Stimulated activated CD8-positive, alpha-beta memory T cell treated with anti-CD3 and anti-CD28 coated beads, Interleukin-7, amount 100 ng/mL, for 24 hours (primary cell): ENCODE measurements around the gene CRELD2.

Experiments
- DNase-seq: peaks from one replicate; pipeline ENCODE4 v3.0.0-alpha.2; 2020; ENCODE audit warnings: low read depth

The CRELD2 gene

GRCh38 chr22:49917974-49918910 lies at the start of gene CRELD2, which contains the start of gene ALG12:
Gene CRELD2 (plus strand): TSS chr22:49918634. CDS start chr22:49918770, 136 bp downstream.
Gene ALG12 (minus strand): TSS chr22:49918438. CDS start chr22:49913765, 4,673 bp downstream.
- DNase-seq, result peak; percentile 96

GRCh38 chr22:49869086-49869830 lies 49.2 kb upstream of the CRELD2 start:
- DNase-seq, result no peak

- no peak for DNase-seq
These were observed 48.4 kb upstream of the CRELD2 start for GRCh38 chr22:49869845-49870712.

GRCh38 chr22:49871482-49871881 lies 47.0 kb upstream of the CRELD2 start:
- DNase-seq, result no peak

GRCh38 chr22:49872347-49872746 lies 46.1 kb upstream of the CRELD2 start:
- DNase-seq, result no peak

- no peak for DNase-seq
These were observed 45.0 kb upstream of the CRELD2 start for GRCh38 chr22:49873228-49873940.

GRCh38 chr22:49877642-49878041 lies 40.8 kb upstream of the CRELD2 start:
- no peak for DNase-seq

- no peak for DNase-seq
These were observed 40.2 kb upstream of the CRELD2 start for GRCh38 chr22:49878206-49878605.

- DNase-seq, result no peak
These were observed 38.6 kb upstream of the CRELD2 start for GRCh38 chr22:49879871-49880270.

- DNase-seq, result no peak
These were observed 38.2 kb upstream of the CRELD2 start for GRCh38 chr22:49880281-49880680.

GRCh38 chr22:49881856-49882255 lies 36.6 kb upstream of the CRELD2 start:
- no peak for DNase-seq

GRCh38 chr22:49882519-49883293 lies 35.7 kb upstream of the CRELD2 start:
- no peak for DNase-seq

GRCh38 chr22:49883294-49883640 lies 35.2 kb upstream of the CRELD2 start:
- DNase-seq, result no peak

- DNase-seq, result no peak
These were observed 34.4 kb upstream of the CRELD2 start for GRCh38 chr22:49884075-49884474.

GRCh38 chr22:49884503-49885260 lies 33.8 kb upstream of the CRELD2 start:
- DNase-seq, result no peak

- DNase-seq, result no peak
These were observed 33.2 kb upstream of the CRELD2 start for GRCh38 chr22:49885281-49885680.

GRCh38 chr22:49885881-49886280 lies 32.6 kb upstream of the CRELD2 start:
- DNase-seq, result no peak

GRCh38 chr22:49886346-49887063 lies 31.9 kb upstream of the CRELD2 start:
- DNase-seq, result no peak

GRCh38 chr22:49887064-49887451 lies 31.4 kb upstream of the CRELD2 start:
- DNase-seq, result no peak
